GM10847 (cell line): ENCODE measurements around the gene IL3.

Source experiments
- POLR2A ChIP-seq: IDR thresholded peaks from 2 replicates; pipeline ENCODE4 v1.6.1; 2011; ENCODE audit not compliant: insufficient read length; ENCODE audit errors: extremely low read depth

IL3 gene

GRCh38 chr5:132060501-132061161, at the start of gene IL3:
TSS of gene IL3 (plus strand) at chr5:132060655. CDS start at chr5:132060707, 52 bp downstream.
- TF ChIP-seq POLR2A = no peak

GRCh38 chr5:132010989-132011621, 49.4 kb upstream of the IL3 start:
- no peak for TF ChIP-seq POLR2A

GRCh38 chr5:132011622-132012343, 48.7 kb upstream of the IL3 start, which contains the start of gene ACSL6:
TSS of gene ACSL6 (minus strand) at chr5:132011658. CDS start at chr5:132011553, 105 bp downstream.
- TF ChIP-seq POLR2A = no peak

GRCh38 chr5:132012371-132013005, 48.0 kb upstream of the IL3 start:
- TF ChIP-seq POLR2A = no peak

- TF ChIP-seq POLR2A = no peak
These were observed 47.3 kb upstream of the IL3 start for GRCh38 chr5:132013006-132013689.

GRCh38 chr5:132013711-132014110, 46.7 kb upstream of the IL3 start:
- no peak for TF ChIP-seq POLR2A

GRCh38 chr5:132016721-132017250, 43.7 kb upstream of the IL3 start:
- TF ChIP-seq POLR2A = no peak

- no peak for TF ChIP-seq POLR2A
These were observed 43.1 kb upstream of the IL3 start for GRCh38 chr5:132017316-132017715.

GRCh38 chr5:132017738-132018625, 42.5 kb upstream of the IL3 start:
- TF ChIP-seq POLR2A = no peak

GRCh38 chr5:132019337-132019736, 41.1 kb upstream of the IL3 start:
- TF ChIP-seq POLR2A = no peak

GRCh38 chr5:132019857-132020555, 40.4 kb upstream of the IL3 start:
- TF ChIP-seq POLR2A = no peak

- no peak for TF ChIP-seq POLR2A
These were observed 39.7 kb upstream of the IL3 start for GRCh38 chr5:132020568-132021339.
